DOHH2 (cell line): ENCODE results near the gene RALGAPA2.

Experiments used
- H3F3A ChIP-seq: fragments of 200-600 bp; sonication (generic), shearing (Covaris generic); 2 replicates; pipeline ENCODE4 v1.6.0; 2016; ENCODE audit warnings: antibody characterized with exemption, mild to moderate bottlenecking; ENCODE audit not compliant: control insufficient read depth, insufficient read depth
- H3K27ac ChIP-seq: fragments of 200-600 bp; sonication (generic); 2 replicates; pipeline ENCODE4 v1.5.1; 2014; ENCODE audit warnings: low read depth, mild to moderate bottlenecking, low read length, moderate library complexity
- H3K27me3 ChIP-seq: fragments of 200-600 bp; sonication (generic); 2 replicates; pipeline ENCODE4 v1.6.1; 2014; ENCODE audit warnings: mild to moderate bottlenecking, low read length, mixed read lengths; ENCODE audit not compliant: control insufficient read depth
- H3K36me3 ChIP-seq: fragments of 200-600 bp; sonication (generic); 2 replicates; pipeline ENCODE4 v1.6.1; 2014; ENCODE audit warnings: mild to moderate bottlenecking, low read length, moderate library complexity, mixed read lengths; ENCODE audit not compliant: control insufficient read depth
- H3K4me1 ChIP-seq: fragments of 200-600 bp; sonication (generic); 2 replicates; pipeline ENCODE4 v1.6.1; 2014; ENCODE audit warnings: mild to moderate bottlenecking, low read length, mixed read lengths; ENCODE audit not compliant: control insufficient read depth
- H3K4me2 ChIP-seq: fragments of 200-600 bp; sonication (generic); 2 replicates; pipeline ENCODE4 v1.6.0; 2014; ENCODE audit warnings: mild to moderate bottlenecking, low read length, moderate library complexity
- H3K4me3 ChIP-seq: fragments of 200-600 bp; sonication (generic); 2 replicates; pipeline ENCODE4 v1.5.1; 2014; ENCODE audit warnings: mild to moderate bottlenecking, low read length, mixed read lengths
- H3K79me2 ChIP-seq: fragments of 200-600 bp; sonication (generic); 2 replicates; pipeline ENCODE4 v1.6.1; 2014; ENCODE audit warnings: mild to moderate bottlenecking, low read length, mixed read lengths; ENCODE audit not compliant: control insufficient read depth
- H3K9me2 ChIP-seq: fragments of 200-600 bp; sonication (generic); replicated peaks from 2 replicates; pipeline ENCODE4 v1.6.1; 2014; ENCODE audit warnings: mild to moderate bottlenecking, low read length, mixed read lengths; ENCODE audit not compliant: control insufficient read depth
- H3K9me3 ChIP-seq: fragments of 200-600 bp; sonication (generic); 2 replicates; pipeline ENCODE4 v1.6.1; 2014; ENCODE audit warnings: antibody characterized with exemption, low read length, mixed read lengths; ENCODE audit not compliant: control insufficient read depth, insufficient read depth
- H4K20me1 ChIP-seq: fragments of 200-600 bp; sonication (generic); 2 replicates; pipeline ENCODE4 v1.6.0; 2014; ENCODE audit warnings: low read depth, mild to moderate bottlenecking, antibody characterized with exemption, low read length, moderate library complexity; ENCODE audit not compliant: control insufficient read depth, insufficient read depth
- EZH2phosphoT487 ChIP-seq: fragments of 200-600 bp; sonication (generic); IDR thresholded peaks from 2 replicates; pipeline ENCODE4 v1.6.1; 2017; ENCODE audit warnings: borderline replicate concordance, mild to moderate bottlenecking, antibody characterized with exemption, low read length, moderate library complexity, mixed read lengths
- TF ChIP-seq, protein P1 (sequence below): fragments of 200-600 bp; sonication (generic); IDR thresholded peaks from one replicate; pipeline ENCODE4 v1.5.1; 2014; ENCODE audit warnings: antibody characterized with exemption, mild to moderate bottlenecking, low read depth, low read length; ENCODE audit not compliant: poor library complexity, severe bottlenecking

The RALGAPA2 gene

DNA sequence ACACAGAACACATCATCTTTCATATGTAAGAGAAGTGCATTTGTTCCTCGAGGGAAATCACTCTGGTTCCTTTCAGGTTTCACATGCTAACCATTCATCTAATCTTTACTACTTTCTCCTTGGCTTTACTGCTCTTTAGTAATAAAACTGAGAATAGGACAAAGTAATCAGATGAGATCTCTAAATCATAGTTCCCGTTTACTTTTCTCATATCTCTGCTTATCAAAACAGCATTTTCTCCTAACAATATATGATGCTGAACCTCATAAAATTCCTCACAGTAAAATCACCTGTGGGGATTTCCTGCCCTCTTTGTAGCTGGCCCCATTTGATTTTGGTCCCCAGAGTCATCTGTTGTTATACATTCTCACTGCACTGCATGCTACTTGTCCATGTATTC is 100.2 kb downstream of the RALGAPA2 start:
- Histone ChIP-seq H3K27me3 (no peaks in the 10 kb centered on the region), H3K9me2 (no peaks in the 10 kb centered on the region), H3F3A (no peaks in the 10 kb centered on the region), H3K9me3 (no peaks in the 10 kb centered on the region), H3K4me3 (no peak overlapping the region), H3K4me1 (no peaks in the 10 kb centered on the region), H3K4me2 (no peak overlapping the region), H3K36me3 (no peaks in the 10 kb centered on the region), H3K79me2 (no peaks in the 10 kb centered on the region), H4K20me1 (no peaks in the 10 kb centered on the region), H3K27ac (no peak overlapping the region)
- no peak for TF ChIP-seq EZH2phosphoT487
- TF ChIP-seq, protein P1, sequence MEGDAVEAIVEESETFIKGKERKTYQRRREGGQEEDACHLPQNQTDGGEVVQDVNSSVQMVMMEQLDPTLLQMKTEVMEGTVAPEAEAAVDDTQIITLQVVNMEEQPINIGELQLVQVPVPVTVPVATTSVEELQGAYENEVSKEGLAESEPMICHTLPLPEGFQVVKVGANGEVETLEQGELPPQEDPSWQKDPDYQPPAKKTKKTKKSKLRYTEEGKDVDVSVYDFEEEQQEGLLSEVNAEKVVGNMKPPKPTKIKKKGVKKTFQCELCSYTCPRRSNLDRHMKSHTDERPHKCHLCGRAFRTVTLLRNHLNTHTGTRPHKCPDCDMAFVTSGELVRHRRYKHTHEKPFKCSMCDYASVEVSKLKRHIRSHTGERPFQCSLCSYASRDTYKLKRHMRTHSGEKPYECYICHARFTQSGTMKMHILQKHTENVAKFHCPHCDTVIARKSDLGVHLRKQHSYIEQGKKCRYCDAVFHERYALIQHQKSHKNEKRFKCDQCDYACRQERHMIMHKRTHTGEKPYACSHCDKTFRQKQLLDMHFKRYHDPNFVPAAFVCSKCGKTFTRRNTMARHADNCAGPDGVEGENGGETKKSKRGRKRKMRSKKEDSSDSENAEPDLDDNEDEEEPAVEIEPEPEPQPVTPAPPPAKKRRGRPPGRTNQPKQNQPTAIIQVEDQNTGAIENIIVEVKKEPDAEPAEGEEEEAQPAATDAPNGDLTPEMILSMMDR, result no peak

DNA sequence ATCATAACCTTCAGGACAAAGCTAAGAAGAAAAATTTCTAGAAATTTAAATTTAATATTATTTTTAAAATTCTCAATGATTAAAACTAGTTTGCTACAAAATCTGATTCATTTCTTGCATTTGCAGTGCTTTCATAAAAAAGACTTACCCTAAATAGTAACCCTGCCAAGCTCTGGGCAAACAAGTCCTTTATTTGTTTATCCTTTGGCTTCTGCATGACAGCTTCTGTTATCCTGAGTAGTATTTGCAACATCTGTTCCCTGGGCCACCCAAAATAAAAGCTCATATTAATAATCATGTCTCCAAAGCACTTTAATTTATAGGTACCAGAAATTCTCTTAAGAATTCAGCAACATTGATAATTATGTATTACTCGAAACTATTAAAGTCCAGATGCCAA is 101.3 kb downstream of the RALGAPA2 start:
- H3K9me2 ChIP-seq, result no peaks in the 10 kb centered on the region
- H4K20me1 ChIP-seq, result no peaks in the 10 kb centered on the region
- H3K9me3 ChIP-seq, result no peaks in the 10 kb centered on the region
- H3F3A ChIP-seq, result no peaks in the 10 kb centered on the region
- H3K36me3 ChIP-seq, result no peaks in the 10 kb centered on the region
- H3K4me1 ChIP-seq, result no peaks in the 10 kb centered on the region
- TF ChIP-seq, protein P1, result no peak
- TF ChIP-seq EZH2phosphoT487, result no peak
- no peak overlapping the region for H3K4me3 ChIP-seq
- no peak overlapping the region for H3K4me2 ChIP-seq
- no peak overlapping the region for H3K27ac ChIP-seq
- H3K27me3 ChIP-seq, result no peaks in the 10 kb centered on the region
- H3K79me2 ChIP-seq, result no peaks in the 10 kb centered on the region

DNA sequence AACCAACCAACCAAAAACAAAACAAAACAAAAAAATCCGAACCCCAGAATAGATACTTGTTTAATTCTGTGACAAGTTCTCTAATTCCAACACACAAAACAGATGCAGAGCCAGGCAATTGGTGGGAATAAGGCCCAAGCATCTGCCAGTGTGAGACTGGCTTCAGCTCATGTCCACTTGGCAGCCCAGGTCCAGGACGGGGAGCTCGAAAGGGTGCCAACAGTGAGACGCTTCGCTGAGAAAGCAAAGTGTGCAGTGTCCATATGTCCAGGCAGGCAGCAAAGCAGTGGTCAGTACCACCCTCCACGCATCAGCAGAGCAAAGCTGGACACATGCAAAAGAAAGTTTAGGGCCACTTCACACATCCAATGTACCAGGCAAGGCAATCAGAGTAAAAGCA is 102.9 kb downstream of the RALGAPA2 start:
- H3K4me1 ChIP-seq, result no peaks in the 10 kb centered on the region
- H3K4me3 ChIP-seq, result no peak overlapping the region
- H3K9me2 ChIP-seq, result no peaks in the 10 kb centered on the region
- H3K79me2 ChIP-seq, result no peaks in the 10 kb centered on the region
- no peaks in the 10 kb centered on the region for H3K36me3 ChIP-seq
- no peaks in the 10 kb centered on the region for H4K20me1 ChIP-seq
- H3F3A ChIP-seq, result no peaks in the 10 kb centered on the region
- TF ChIP-seq, protein P1, result no peak
- no peak for TF ChIP-seq EZH2phosphoT487
- no peak overlapping the region for H3K27ac ChIP-seq
- H3K9me3 ChIP-seq, result no peaks in the 10 kb centered on the region
- no peaks in the 10 kb centered on the region for H3K27me3 ChIP-seq
- H3K4me2 ChIP-seq, result no peak overlapping the region

DNA sequence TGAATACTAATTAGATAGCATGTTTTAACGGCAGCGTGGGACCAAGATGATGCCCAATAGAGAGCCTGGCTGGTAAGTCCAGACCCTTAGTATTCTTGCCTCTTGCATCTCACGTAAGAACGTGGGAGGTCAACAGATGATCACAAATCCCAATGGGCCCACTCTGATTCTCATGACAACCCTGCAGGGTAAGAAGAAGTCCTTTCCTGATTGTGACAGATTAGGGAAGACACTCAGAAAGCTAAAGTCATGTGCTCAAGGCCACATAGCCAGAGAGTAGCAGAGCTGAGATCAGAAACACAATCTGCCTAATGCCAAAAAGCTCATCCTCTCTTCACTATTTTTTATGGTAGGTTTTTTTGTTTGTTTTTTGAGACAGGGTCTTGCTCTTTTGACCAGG is 103.8 kb downstream of the RALGAPA2 start:
- Histone ChIP-seq H3F3A (no peaks in the 10 kb centered on the region), H3K4me2 (no peak overlapping the region), H4K20me1 (no peaks in the 10 kb centered on the region), H3K79me2 (no peaks in the 10 kb centered on the region), H3K27ac (no peak overlapping the region), H3K27me3 (no peaks in the 10 kb centered on the region), H3K4me1 (peaks cover 4% of the 10 kb centered on the region), H3K9me3 (no peaks in the 10 kb centered on the region), H3K4me3 (no peak overlapping the region), H3K36me3 (no peaks in the 10 kb centered on the region), H3K9me2 (no peaks in the 10 kb centered on the region)
- TF ChIP-seq EZH2phosphoT487, result no peak
- TF ChIP-seq, protein P1, result no peak
